ENCODE results near the gene SPTSSB. TPM values are rescaled to one million over a fixed set of nuclear protein-coding genes. Genes with fewer than 3 reads are reported as not detected.

The SPTSSB gene
- total RNA-seq, 1 experiment from 2014 or later: 15.7 TPM

DNA sequence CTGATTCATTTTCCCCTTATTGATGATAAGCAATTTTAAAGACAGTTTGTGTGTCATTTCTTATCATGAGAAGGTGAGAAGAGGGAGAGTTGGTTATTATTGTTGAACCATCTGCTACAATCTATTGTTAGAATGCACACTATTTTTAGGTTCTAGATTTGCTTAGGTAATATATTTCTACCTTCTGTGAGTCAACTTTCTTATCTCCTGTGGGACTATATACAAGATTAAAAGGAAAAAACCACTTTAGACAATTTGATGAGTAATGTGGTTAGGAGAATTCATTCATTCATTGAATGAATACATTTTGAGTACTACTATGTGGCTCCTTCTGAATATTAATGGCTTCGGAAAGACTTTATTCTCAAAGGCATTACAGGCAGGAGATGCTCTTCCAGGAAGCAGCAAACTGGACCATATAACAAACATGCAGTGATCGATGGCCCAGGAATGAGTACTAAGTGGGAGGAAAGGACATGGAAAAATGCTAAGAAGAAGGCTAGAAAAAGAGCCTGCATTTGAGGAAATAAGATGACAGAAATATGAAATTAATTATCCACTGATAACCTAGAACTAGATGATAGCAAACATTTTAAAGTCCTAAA is 22.4 kb downstream of the SPTSSB start:
- Mint-ChIP-seq H3K36me3 (0 out of 2 replicates have a peak, but pooled peaks cover 4% of the 10 kb centered on the region), H3K27ac (no peak overlapping the region), H3K9me3 (no peaks in the 10 kb centered on the region), H3K4me1 (peaks cover 7% of the 10 kb centered on the region), H3K27me3 (ENCODE audit: low read depth) (no peaks in the 10 kb centered on the region), H3K4me3 (no peak overlapping the region)
- ChIA-PET CTCF (no interaction called here), POLR2A (no interaction called here)
- TF ChIP-seq, protein P1, sequence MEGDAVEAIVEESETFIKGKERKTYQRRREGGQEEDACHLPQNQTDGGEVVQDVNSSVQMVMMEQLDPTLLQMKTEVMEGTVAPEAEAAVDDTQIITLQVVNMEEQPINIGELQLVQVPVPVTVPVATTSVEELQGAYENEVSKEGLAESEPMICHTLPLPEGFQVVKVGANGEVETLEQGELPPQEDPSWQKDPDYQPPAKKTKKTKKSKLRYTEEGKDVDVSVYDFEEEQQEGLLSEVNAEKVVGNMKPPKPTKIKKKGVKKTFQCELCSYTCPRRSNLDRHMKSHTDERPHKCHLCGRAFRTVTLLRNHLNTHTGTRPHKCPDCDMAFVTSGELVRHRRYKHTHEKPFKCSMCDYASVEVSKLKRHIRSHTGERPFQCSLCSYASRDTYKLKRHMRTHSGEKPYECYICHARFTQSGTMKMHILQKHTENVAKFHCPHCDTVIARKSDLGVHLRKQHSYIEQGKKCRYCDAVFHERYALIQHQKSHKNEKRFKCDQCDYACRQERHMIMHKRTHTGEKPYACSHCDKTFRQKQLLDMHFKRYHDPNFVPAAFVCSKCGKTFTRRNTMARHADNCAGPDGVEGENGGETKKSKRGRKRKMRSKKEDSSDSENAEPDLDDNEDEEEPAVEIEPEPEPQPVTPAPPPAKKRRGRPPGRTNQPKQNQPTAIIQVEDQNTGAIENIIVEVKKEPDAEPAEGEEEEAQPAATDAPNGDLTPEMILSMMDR (IDR thresholded peaks at IDR 0.05): no peak
- ATAC-seq: no peak
- no peak for DNase-seq (ENCODE audit: low spot score)

DNA sequence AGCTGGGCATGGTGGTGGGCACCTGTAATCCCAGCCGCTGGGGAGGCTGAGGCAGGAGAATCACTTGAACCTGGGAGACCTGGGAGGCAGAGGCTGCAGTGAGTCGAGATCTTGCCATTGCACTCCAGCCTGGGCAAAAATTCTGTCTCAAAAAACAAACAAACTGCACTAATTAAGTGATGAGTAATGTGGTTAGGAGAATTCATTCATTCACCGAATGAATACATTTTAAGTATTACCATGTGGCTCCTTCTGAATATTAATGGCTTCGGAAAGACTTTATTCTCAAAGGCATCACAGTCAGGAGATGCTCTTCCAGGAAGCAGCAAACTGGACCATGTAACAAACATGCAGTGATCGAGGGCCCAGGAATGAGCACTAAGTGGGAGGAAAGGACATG is 23.6 kb downstream of the SPTSSB start:
- 0 out of 2 replicates have a peak, but pooled peaks cover 4% of the 10 kb centered on the region for H3K36me3 Mint-ChIP-seq
- peaks cover 7% of the 10 kb centered on the region for H3K4me1 Mint-ChIP-seq
- H3K4me3 Mint-ChIP-seq: no peak overlapping the region
- no peaks in the 10 kb centered on the region for H3K27me3 Mint-ChIP-seq (ENCODE audit: low read depth)
- no peak overlapping the region for H3K27ac Mint-ChIP-seq
- POLR2A ChIA-PET: no interaction called here
- CTCF ChIA-PET: no interaction called here
- H3K9me3 Mint-ChIP-seq: no peaks in the 10 kb centered on the region
- no peak for DNase-seq (ENCODE audit: low spot score)
- no peak for TF ChIP-seq ZBTB21 (CRISPR knock-in tag; IDR thresholded peaks at IDR 0.05; ENCODE audit: borderline replicate concordance)
- no peak for ATAC-seq

DNA sequence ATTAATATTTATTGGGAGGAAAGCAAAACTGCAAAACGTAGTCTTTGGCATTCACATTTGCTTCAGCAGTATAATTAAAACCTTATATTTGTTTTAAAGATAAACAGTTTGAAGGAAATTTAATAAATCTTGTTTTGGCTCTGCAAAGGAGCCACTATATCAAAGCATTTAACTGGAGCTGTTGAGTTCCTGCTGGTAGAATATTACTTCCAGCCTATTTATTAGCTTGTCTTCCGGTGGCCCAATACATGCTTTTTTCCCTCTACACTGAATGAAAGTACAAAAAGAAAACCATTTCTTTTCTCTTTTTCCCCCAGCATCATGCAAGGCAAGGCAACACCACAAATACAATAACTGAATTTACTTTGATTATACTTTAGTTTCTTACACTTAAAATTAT is 26.3 kb downstream of the SPTSSB start:
- Mint-ChIP-seq H3K27ac (no peak overlapping the region), H3K27me3 (ENCODE audit: low read depth) (no peaks in the 10 kb centered on the region), H3K9me3 (no peaks in the 10 kb centered on the region), H3K36me3 (0 out of 2 replicates have a peak, but pooled peaks cover 4% of the 10 kb centered on the region), H3K4me3 (no peak overlapping the region), H3K4me1 (peaks cover 5% of the 10 kb centered on the region)
- TF ChIP-seq, protein P2, sequence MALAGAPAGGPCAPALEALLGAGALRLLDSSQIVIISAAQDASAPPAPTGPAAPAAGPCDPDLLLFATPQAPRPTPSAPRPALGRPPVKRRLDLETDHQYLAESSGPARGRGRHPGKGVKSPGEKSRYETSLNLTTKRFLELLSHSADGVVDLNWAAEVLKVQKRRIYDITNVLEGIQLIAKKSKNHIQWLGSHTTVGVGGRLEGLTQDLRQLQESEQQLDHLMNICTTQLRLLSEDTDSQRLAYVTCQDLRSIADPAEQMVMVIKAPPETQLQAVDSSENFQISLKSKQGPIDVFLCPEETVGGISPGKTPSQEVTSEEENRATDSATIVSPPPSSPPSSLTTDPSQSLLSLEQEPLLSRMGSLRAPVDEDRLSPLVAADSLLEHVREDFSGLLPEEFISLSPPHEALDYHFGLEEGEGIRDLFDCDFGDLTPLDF (CRISPR knock-in tag; IDR thresholded peaks at IDR 0.05): no peak
- TF ChIP-seq ZNF317 (CRISPR knock-in tag; IDR thresholded peaks at IDR 0.05; ENCODE audit: borderline replicate concordance, low read depth) (no peak), GTF2I (CRISPR knock-in tag; conservative IDR thresholded peaks at IDR 0.05) (no peak), ELF4 (CRISPR knock-in tag; IDR thresholded peaks at IDR 0.05; ENCODE audit: low read depth) (no peak)
- TF ChIP-seq, protein P3, sequence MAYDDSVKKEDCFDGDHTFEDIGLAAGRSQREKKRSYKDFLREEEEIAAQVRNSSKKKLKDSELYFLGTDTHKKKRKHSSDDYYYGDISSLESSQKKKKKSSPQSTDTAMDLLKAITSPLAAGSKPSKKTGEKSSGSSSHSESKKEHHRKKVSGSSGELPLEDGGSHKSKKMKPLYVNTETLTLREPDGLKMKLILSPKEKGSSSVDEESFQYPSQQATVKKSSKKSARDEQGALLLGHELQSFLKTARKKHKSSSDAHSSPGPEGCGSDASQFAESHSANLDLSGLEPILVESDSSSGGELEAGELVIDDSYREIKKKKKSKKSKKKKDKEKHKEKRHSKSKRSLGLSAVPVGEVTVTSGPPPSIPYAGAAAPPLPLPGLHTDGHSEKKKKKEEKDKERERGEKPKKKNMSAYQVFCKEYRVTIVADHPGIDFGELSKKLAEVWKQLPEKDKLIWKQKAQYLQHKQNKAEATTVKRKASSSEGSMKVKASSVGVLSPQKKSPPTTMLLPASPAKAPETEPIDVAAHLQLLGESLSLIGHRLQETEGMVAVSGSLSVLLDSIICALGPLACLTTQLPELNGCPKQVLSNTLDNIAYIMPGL (CRISPR knock-in tag; IDR thresholded peaks at IDR 0.05): no peak
- TF ChIP-seq, protein P4, sequence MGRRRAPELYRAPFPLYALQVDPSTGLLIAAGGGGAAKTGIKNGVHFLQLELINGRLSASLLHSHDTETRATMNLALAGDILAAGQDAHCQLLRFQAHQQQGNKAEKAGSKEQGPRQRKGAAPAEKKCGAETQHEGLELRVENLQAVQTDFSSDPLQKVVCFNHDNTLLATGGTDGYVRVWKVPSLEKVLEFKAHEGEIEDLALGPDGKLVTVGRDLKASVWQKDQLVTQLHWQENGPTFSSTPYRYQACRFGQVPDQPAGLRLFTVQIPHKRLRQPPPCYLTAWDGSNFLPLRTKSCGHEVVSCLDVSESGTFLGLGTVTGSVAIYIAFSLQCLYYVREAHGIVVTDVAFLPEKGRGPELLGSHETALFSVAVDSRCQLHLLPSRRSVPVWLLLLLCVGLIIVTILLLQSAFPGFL (CRISPR knock-in tag; IDR thresholded peaks at IDR 0.05; ENCODE audit: borderline replicate concordance): no peak
- ChIA-PET CTCF (no interaction called here), POLR2A (no interaction called here)
- ATAC-seq: no peak
- DNase-seq (ENCODE audit: low spot score): no peak

DNA sequence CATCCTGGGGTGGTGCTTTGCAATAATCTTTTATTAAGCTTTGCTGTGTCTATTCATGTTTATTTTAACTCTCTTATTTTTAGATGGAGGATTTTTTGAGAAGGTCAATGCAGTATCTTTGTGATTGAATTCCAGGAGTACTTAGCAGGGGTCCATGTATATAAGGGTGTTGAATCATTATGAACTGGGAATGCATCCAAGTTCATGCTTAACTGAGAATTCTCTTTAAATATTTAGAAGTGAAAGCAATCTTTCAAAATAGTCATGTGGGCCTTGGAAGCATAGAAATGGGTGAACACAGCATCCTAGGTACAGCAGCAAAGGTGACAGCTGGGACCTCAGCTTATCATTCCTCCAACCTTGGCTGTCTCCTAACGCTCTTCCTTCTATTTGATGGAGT is 27.3 kb downstream of the SPTSSB start:
- H3K27me3 Mint-ChIP-seq (ENCODE audit: low read depth): no peaks in the 10 kb centered on the region
- no peak overlapping the region for H3K27ac Mint-ChIP-seq
- 0 out of 2 replicates have a peak, but pooled peaks cover 4% of the 10 kb centered on the region for H3K36me3 Mint-ChIP-seq
- CTCF ChIA-PET: no interaction called here
- no peak overlapping the region for H3K4me3 Mint-ChIP-seq
- POLR2A ChIA-PET: interaction anchor here (0.5 kb wide), 1 partner anchor 30 kb away, joined by 3 read pairs; no protein-coding TSS in a partner anchor
- H3K4me1 Mint-ChIP-seq: no peaks in the 10 kb centered on the region
- ATAC-seq: no peak
- no peak for DNase-seq (ENCODE audit: low spot score)
- no peaks in the 10 kb centered on the region for H3K9me3 Mint-ChIP-seq
- TF ChIP-seq TEAD1 (CRISPR knock-in tag; IDR thresholded peaks at IDR 0.05) (no peak), ZNF219 (CRISPR knock-in tag; IDR thresholded peaks at IDR 0.05; ENCODE audit: borderline replicate concordance) (no peak), ZNF138 (CRISPR knock-in tag; conservative IDR thresholded peaks at IDR 0.05) (no peak), ZNF121 (CRISPR knock-in tag; IDR thresholded peaks at IDR 0.05) (no peak)
- TF ChIP-seq, protein P5, sequence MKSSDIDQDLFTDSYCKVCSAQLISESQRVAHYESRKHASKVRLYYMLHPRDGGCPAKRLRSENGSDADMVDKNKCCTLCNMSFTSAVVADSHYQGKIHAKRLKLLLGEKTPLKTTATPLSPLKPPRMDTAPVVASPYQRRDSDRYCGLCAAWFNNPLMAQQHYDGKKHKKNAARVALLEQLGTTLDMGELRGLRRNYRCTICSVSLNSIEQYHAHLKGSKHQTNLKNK (CRISPR knock-in tag; IDR thresholded peaks at IDR 0.05): no peak
- TF ChIP-seq, protein P6, sequence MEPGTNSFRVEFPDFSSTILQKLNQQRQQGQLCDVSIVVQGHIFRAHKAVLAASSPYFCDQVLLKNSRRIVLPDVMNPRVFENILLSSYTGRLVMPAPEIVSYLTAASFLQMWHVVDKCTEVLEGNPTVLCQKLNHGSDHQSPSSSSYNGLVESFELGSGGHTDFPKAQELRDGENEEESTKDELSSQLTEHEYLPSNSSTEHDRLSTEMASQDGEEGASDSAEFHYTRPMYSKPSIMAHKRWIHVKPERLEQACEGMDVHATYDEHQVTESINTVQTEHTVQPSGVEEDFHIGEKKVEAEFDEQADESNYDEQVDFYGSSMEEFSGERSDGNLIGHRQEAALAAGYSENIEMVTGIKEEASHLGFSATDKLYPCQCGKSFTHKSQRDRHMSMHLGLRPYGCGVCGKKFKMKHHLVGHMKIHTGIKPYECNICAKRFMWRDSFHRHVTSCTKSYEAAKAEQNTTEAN (CRISPR knock-in tag; IDR thresholded peaks at IDR 0.05): no peak
- TF ChIP-seq, protein P7, sequence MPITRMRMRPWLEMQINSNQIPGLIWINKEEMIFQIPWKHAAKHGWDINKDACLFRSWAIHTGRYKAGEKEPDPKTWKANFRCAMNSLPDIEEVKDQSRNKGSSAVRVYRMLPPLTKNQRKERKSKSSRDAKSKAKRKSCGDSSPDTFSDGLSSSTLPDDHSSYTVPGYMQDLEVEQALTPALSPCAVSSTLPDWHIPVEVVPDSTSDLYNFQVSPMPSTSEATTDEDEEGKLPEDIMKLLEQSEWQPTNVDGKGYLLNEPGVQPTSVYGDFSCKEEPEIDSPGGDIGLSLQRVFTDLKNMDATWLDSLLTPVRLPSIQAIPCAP (CRISPR knock-in tag; IDR thresholded peaks at IDR 0.05): no peak
